HG03196 (cell line): ENCODE results near the gene PRPF4.

Source experiments
- ATAC-seq: cut with Tn5 transposase; IDR thresholded peaks from one replicate; pipeline ENCODE4 v1.9.1; 2021; ENCODE audit not compliant: unreplicated experiment

The PRPF4 gene

GRCh38 chr9:113310538-113310937 is 35.1 kb downstream of the PRPF4 start:
- ATAC-seq = no peak

- ATAC-seq = no peak
Observed at GRCh38 chr9:113311961-113312360, 36.5 kb downstream of the PRPF4 start.

GRCh38 chr9:113313261-113313660 is 37.8 kb downstream of the PRPF4 start:
- no peak for ATAC-seq

GRCh38 chr9:113315231-113315630 is 39.8 kb downstream of the PRPF4 start:
- no peak for ATAC-seq

- no peak for ATAC-seq
Observed at GRCh38 chr9:113316030-113316429, 40.6 kb downstream of the PRPF4 start.

- no peak for ATAC-seq
Observed at GRCh38 chr9:113317777-113318176, 42.3 kb downstream of the PRPF4 start.

GRCh38 chr9:113319054-113319453 is 43.6 kb downstream of the PRPF4 start:
- no peak for ATAC-seq

GRCh38 chr9:113320051-113320450 is 44.6 kb downstream of the PRPF4 start:
- ATAC-seq = no peak

GRCh38 chr9:113322671-113323070 is 47.2 kb downstream of the PRPF4 start:
- no peak for ATAC-seq

GRCh38 chr9:113326230-113326629 is 50.8 kb downstream of the PRPF4 start:
- ATAC-seq = no peak

- ATAC-seq = no peak
Observed at GRCh38 chr9:113328045-113328782, 52.8 kb downstream of the PRPF4 start.

- ATAC-seq = no peak
Observed at GRCh38 chr9:113331780-113332179, 56.3 kb downstream of the PRPF4 start.

- no peak for ATAC-seq
Observed at GRCh38 chr9:113337714-113338113, 62.3 kb downstream of the PRPF4 start.

GRCh38 chr9:113340011-113340699 is 64.7 kb downstream of the PRPF4 start, which contains the start of gene WDR31:
TSS of gene WDR31 (minus strand) at chr9:113340275. CDS start at chr9:113332022, 8,253 bp downstream.
- peak; percentile 98 for ATAC-seq

GRCh38 chr9:113341712-113342410 is 66.4 kb downstream of the PRPF4 start:
- ATAC-seq = no peak
